Kidney (tissue), 14 donors: ENCODE measurements around the gene CARD11. TPM values are rescaled to one million over a fixed set of nuclear protein-coding genes. Genes with fewer than 3 reads are reported as not detected.

ENCODE experiments used
- DNase-seq, 5 donors: peaks; one replicate each; pipeline ENCODE4 v3.0.0-alpha.2; 2013 to 2020
- FAIRE-seq: peaks from 2 replicates; lab custom pipeline; 2012; peaks lifted over from hg19 to GRCh38; lab: Jason Lieb, UNC
- H3K27ac ChIP-seq, 2 donors: one replicate each; pipeline ENCODE4 v1.7.0; 2013; ENCODE audit warnings: low read depth in 2 of 2, low read length in 2 of 2, inconsistent platforms in 1 of 2
- H3K27me3 ChIP-seq: one replicate; pipeline ENCODE4 v1.7.1; 2013; ENCODE audit warnings: low read length, inconsistent platforms; ENCODE audit not compliant: control insufficient read depth, insufficient read depth
- H3K36me3 ChIP-seq, 3 donors: one replicate each; pipeline versions ENCODE4 v1.7.0 to v1.7.1; 2013; ENCODE audit warnings: low read length in 3 of 3, control low read depth in 1 of 3, inconsistent platforms in 1 of 3; ENCODE audit not compliant: insufficient read depth in 3 of 3, control insufficient read depth in 2 of 3
- H3K4me1 ChIP-seq, 3 donors: one replicate each; pipeline versions ENCODE4 v1.7.0 to v1.7.1; 2013; ENCODE audit warnings: low read length in 3 of 3, inconsistent platforms in 1 of 3, low read depth in 1 of 3; ENCODE audit not compliant: control insufficient read depth in 2 of 3, insufficient read depth in 2 of 3
- H3K4me3 ChIP-seq, 3 donors: one replicate each; pipeline versions ENCODE4 v1.7.0 to v1.8.1; 2013; ENCODE audit warnings: low read length in 3 of 3, control low read depth in 1 of 3, inconsistent platforms in 1 of 3
- H3K9ac ChIP-seq, 3 donors: one replicate each; pipeline versions ENCODE4 v1.7.0 to v1.7.1; 2013; ENCODE audit warnings: low read length in 3 of 3, control low read depth in 1 of 3, inconsistent platforms in 1 of 3
- H3K9me3 ChIP-seq, 3 donors: one replicate each; pipeline versions ENCODE4 v1.7.0 to v1.7.1; 2013; ENCODE audit warnings: low read length in 3 of 3, control low read depth in 1 of 3, inconsistent platforms in 1 of 3; ENCODE audit not compliant: control insufficient read depth in 2 of 3, insufficient read depth in 1 of 3
- CTCF ChIP-seq: IDR thresholded peaks from 3 replicates; pipeline ENCODE4 v1.5.1; 2012; ENCODE audit warnings: mild to moderate bottlenecking, moderate library complexity, borderline replicate concordance; ENCODE audit not compliant: insufficient read depth; ENCODE audit errors: extremely low read depth
- intact Hi-C: fragments of 100-400 bp; cut with DNase I; formaldehyde crosslinking; loops from one replicate; pipeline ENCODE4 v1.11.1; 2022
- polyA plus RNA-seq: library from polyadenylated mRNA; stranded (reverse); fragments of 350-450 nt; fragmentation: Illumina TruSeq; extraction: RNeasy Lipid Tissue Mini Kit (QIAGEN cat#74804); gene quantifications from one replicate; pipeline ENCODE4 v1.2.3, GENCODE V29; 2014; ENCODE audit warnings: low read depth, low replicate concordance; ENCODE audit not compliant: insufficient read depth
- total RNA-seq: library from RNA; stranded (reverse); fragmentation: NEBNext Ultra II Directional; extraction: Animal tissue kit (Norgen Biotek cat#: 25700); gene quantifications from one replicate; pipeline ENCODE4 v1.2.1, GENCODE V29; 2021
- donor health status: control.
- donor health status: control.
- donor health status: control.
- donor health status: control.
- donor health status: control.
- donor health status: DM: yes; HTN: yes; CAD: no.
- donor health status: Normal renal cell carcinoma (clear cell type).

The CARD11 gene
- total and polyA plus RNA-seq, 2 donors from 2014 or later: 0.22 to 9.6 TPM

GRCh38 chr7:2978408-2978807, 65.3 kb downstream of the CARD11 start:
- H3K36me3 ChIP-seq: no peaks in the 10 kb centered on the region
- H3K27me3 ChIP-seq: no peaks in the 10 kb centered on the region
- no peaks in the 10 kb centered on the region for H3K9me3 ChIP-seq
- H3K9ac ChIP-seq: no peak overlapping the region
- no peak for FAIRE-seq
- no peaks in the 10 kb centered on the region for H3K4me1 ChIP-seq
- peak overlapping the region; percentile 16 to 50 (median 43) for H3K4me3 ChIP-seq
- no peak overlapping the region for H3K27ac ChIP-seq
- TF ChIP-seq CTCF: no peak
- DNase-seq: peak; percentile 75 to 91 (median 82)
- intact Hi-C loops: no loop called here

- H3K4me1 ChIP-seq: no peaks in the 10 kb centered on the region
- FAIRE-seq: no peak
- no peak overlapping the region for H3K9ac ChIP-seq
- no peak for TF ChIP-seq CTCF
- no peak overlapping the region for H3K27ac ChIP-seq
- H3K36me3 ChIP-seq: no peaks in the 10 kb centered on the region
- no peaks in the 10 kb centered on the region for H3K27me3 ChIP-seq
- H3K9me3 ChIP-seq: no peaks in the 10 kb centered on the region
- peak in 1 of 5 donors; percentile 20 for DNase-seq
- intact Hi-C loops: no loop called here
- no peak overlapping the region for H3K4me3 ChIP-seq
These were observed 67.8 kb downstream of the CARD11 start for GRCh38 chr7:2975821-2976371.

- TF ChIP-seq CTCF: no peak
- intact Hi-C loops: no loop called here
- Histone ChIP-seq H3K27me3 (no peaks in the 10 kb centered on the region), H3K36me3 (no peaks in the 10 kb centered on the region), H3K9me3 (no peaks in the 10 kb centered on the region), H3K27ac (no peak overlapping the region), H3K4me1 (no peaks in the 10 kb centered on the region), H3K4me3 (no peak overlapping the region), H3K9ac (no peak overlapping the region)
- FAIRE-seq (no peak), DNase-seq (peak in 2 of 5 donors; percentile 15 to 43)
These were observed 69.4 kb downstream of the CARD11 start for GRCh38 chr7:2974093-2974819.
